ENCODE measurements around the gene SLC35C1.
A peak's percentile ranks its signal among the peaks of the same experiment; 100 is the strongest.
"Not testable (repeated sequence)": the region's sequence is repeated elsewhere in the genome, so short reads cannot be mapped to it uniquely, and the experiment has no call there.

The SLC35C1 gene

GRCh38 chr11:45811571-45812290 is 6.8 kb downstream of the SLC35C1 start:
- DNase-seq: no peak

- no peak for DNase-seq
Observed at GRCh38 chr11:45812581-45813548, 7.9 kb downstream of the SLC35C1 start.

GRCh38 chr11:45815747-45816146 is 10.8 kb downstream of the SLC35C1 start:
- DNase-seq: no peak

- DNase-seq: no peak
Observed at GRCh38 chr11:45816614-45817013, 11.7 kb downstream of the SLC35C1 start.

- no peak for DNase-seq
Observed at GRCh38 chr11:45817191-45817590, 12.2 kb downstream of the SLC35C1 start.

GRCh38 chr11:45818961-45819605 is 14.1 kb downstream of the SLC35C1 start:
- no peak for DNase-seq

- DNase-seq: no peak
Observed at GRCh38 chr11:45820211-45820857, 15.4 kb downstream of the SLC35C1 start.

GRCh38 chr11:45826492-45826891 is 21.5 kb downstream of the SLC35C1 start:
- not testable (repeated sequence) for DNase-seq

GRCh38 chr11:45827123-45827522 is 22.2 kb downstream of the SLC35C1 start:
- DNase-seq: no peak

- no peak for DNase-seq
Observed at GRCh38 chr11:45828996-45829395, 24.0 kb downstream of the SLC35C1 start.

- no peak for DNase-seq
Observed at GRCh38 chr11:45830596-45830995, 25.6 kb downstream of the SLC35C1 start.

GRCh38 chr11:45832811-45833441 is 28.0 kb downstream of the SLC35C1 start:
- DNase-seq: no peak

GRCh38 chr11:45833761-45834160 is 28.8 kb downstream of the SLC35C1 start:
- DNase-seq: no peak

GRCh38 chr11:45834298-45834756 is 29.4 kb downstream of the SLC35C1 start:
- peak; percentile 19 for DNase-seq

- DNase-seq: no peak
Observed at GRCh38 chr11:45839204-45839603, 34.3 kb downstream of the SLC35C1 start.

GRCh38 chr11:45840251-45840650 is 35.3 kb downstream of the SLC35C1 start:
- DNase-seq: not testable (repeated sequence)

GRCh38 chr11:45843158-45843924 is 38.4 kb downstream of the SLC35C1 start:
- peak; percentile 96 for DNase-seq

- no peak for DNase-seq
Observed at GRCh38 chr11:45844822-45845578, 40.1 kb downstream of the SLC35C1 start.

- peak; percentile 6 for DNase-seq
Observed at GRCh38 chr11:45846174-45846675, 41.3 kb downstream of the SLC35C1 start.
